HepG2 (cell line): Measurements from ENCODE around the gene EPN3. TPM values are rescaled to one million over a fixed set of nuclear protein-coding genes. Genes with fewer than 3 reads are reported as not detected.

Experiments used
- ATAC-seq: fragments of 200-7000 bp; cut with Tn5 transposase; 3 replicates; pipeline ENCODE4 v1.9.1; 2020; ENCODE audit warnings: mild to moderate bottlenecking, moderate library complexity
- Bru-seq: library from RNA; stranded (reverse); fragments of 400-500 nt; gene quantifications from one replicate; lab custom pipeline; 2021; lab: Mats Ljungman, UMichigan
- BruChase-seq, 2 experiments: library from RNA; stranded (reverse); fragments of 400-500 nt; gene quantifications; one replicate each; lab custom pipeline; 2021; lab: Mats Ljungman, UMichigan
- BruUV-seq: library from RNA; stranded (reverse); fragments of 400-500 nt; replicated peaks from 2 replicates; lab custom pipeline; 2021; lab: Mats Ljungman, UMichigan
- CTCF ChIA-PET: fragments of 300-600 bp; formaldehyde crosslinking; extraction: SDS; loops from one replicate; lab custom pipeline; 2021; ENCODE audit warnings: low total read pairs, inconsistent platforms, low intra/inter-chr PET ratio; lab: Yijun Ruan, JAX
- POLR2A ChIA-PET: fragments of 350-600 bp; sonication (Branson Sonifier 250); formaldehyde crosslinking; loops from one replicate; lab custom pipeline; 2020; ENCODE audit warnings: antibody characterized with exemption, inconsistent platforms; lab: Yijun Ruan, JAX
- DNase-seq: peaks from one replicate; pipeline ENCODE4 v3.0.0-alpha.2; 2015; ENCODE audit warnings: low spot score
- FAIRE-seq: peaks from 3 replicates; lab custom pipeline; 2011; peaks lifted over from hg19 to GRCh38; lab: Jason Lieb, UNC
- H2AFZ ChIP-seq: one replicate; pipeline ENCODE4 v1.6.1; 2011; ENCODE audit warnings: low read length, inconsistent platforms
- H3K27ac ChIP-seq: fragments of 300-600 bp; 3 replicates; pipeline ENCODE4 v1.8.0; 2011; ENCODE audit warnings: mixed run types, mild to moderate bottlenecking, mixed read lengths, low read length, inconsistent platforms; ENCODE audit not compliant: insufficient read depth; ENCODE audit errors: extremely low read length
- H3K27me3 ChIP-seq, 2 experiments: fragments of 200-600 bp in 1 of 2; 2 replicates in 1 of 2; 3 replicates in 1 of 2; pipeline versions ENCODE4 v1.6.0 to v1.8.0; 2011; ENCODE audit warnings: low read length in 2 of 2, mild to moderate bottlenecking in 2 of 2, moderate library complexity in 2 of 2, inconsistent platforms in 1 of 2; ENCODE audit not compliant: insufficient read depth in 2 of 2, control insufficient read depth in 1 of 2
- H3K36me3 ChIP-seq, 2 experiments: fragments of 200-600 bp in 1 of 2; replicated peaks in 1 of 2; 2 replicates in 1 of 2; 3 replicates in 1 of 2; pipeline versions ENCODE4 v1.5.1 to v1.8.0; 2011; ENCODE audit warnings: low read length in 2 of 2, inconsistent platforms in 1 of 2; ENCODE audit not compliant: insufficient read depth in 2 of 2, control insufficient read depth in 1 of 2
- H3K4me1 ChIP-seq: 2 replicates; pipeline ENCODE4 v1.5.1; 2012; ENCODE audit warnings: low read length, inconsistent platforms; ENCODE audit not compliant: insufficient read depth
- H3K4me2 ChIP-seq: 2 replicates; pipeline ENCODE4 v1.6.0; 2011; ENCODE audit warnings: low read depth, low read length, inconsistent platforms
- H3K4me3 ChIP-seq, 3 experiments: fragments of 200-600 bp in 1 of 3; sonication (generic), shearing (Covaris generic) in 1 of 3; replicated peaks in 1 of 3; 2 replicates each; pipeline ENCODE4 v1.5.1; 2011 to 2016; ENCODE audit warnings: low read length in 3 of 3, inconsistent platforms in 2 of 3, low read depth in 2 of 3, mild to moderate bottlenecking in 2 of 3, control low read depth in 1 of 3, mixed read lengths in 1 of 3; ENCODE audit not compliant: insufficient read depth in 1 of 3
- H3K79me2 ChIP-seq: one replicate; pipeline ENCODE4 v1.6.1; 2011; ENCODE audit warnings: low read length, inconsistent platforms; ENCODE audit not compliant: insufficient read depth
- H3K9ac ChIP-seq: 2 replicates; pipeline ENCODE4 v1.6.0; 2011; ENCODE audit warnings: mild to moderate bottlenecking, low read depth, low read length, inconsistent platforms; ENCODE audit not compliant: insufficient read depth
- H3K9me3 ChIP-seq: 2 replicates; pipeline ENCODE4 v1.5.1; 2012; ENCODE audit warnings: mild to moderate bottlenecking, low read length
- H4K20me1 ChIP-seq: 2 replicates; pipeline ENCODE4 v1.6.0; 2011; ENCODE audit warnings: inconsistent platforms, mild to moderate bottlenecking, low read length, moderate library complexity; ENCODE audit not compliant: insufficient read depth
- ARID4A ChIP-seq: sonication (generic); formaldehyde crosslinking; IDR thresholded peaks from 2 replicates; pipeline ENCODE4 v1.5.0; 2020; ENCODE audit warnings: mild to moderate bottlenecking, missing genetic modification reagents, borderline replicate concordance
- EED ChIP-seq: sonication (generic); formaldehyde crosslinking; IDR thresholded peaks from 2 replicates; pipeline ENCODE4 v1.5.0; 2020; ENCODE audit warnings: mild to moderate bottlenecking, missing genetic modification reagents
- ETV5 ChIP-seq: IDR thresholded peaks from 2 replicates; pipeline ENCODE4 v1.6.1; 2018; ENCODE audit warnings: missing biosample characterization, missing genetic modification reagents, inconsistent platforms, borderline replicate concordance
- GRHL1 ChIP-seq: sonication (generic); formaldehyde crosslinking; conservative IDR thresholded peaks from 2 replicates; pipeline ENCODE4 v1.8.0; 2022; ENCODE audit warnings: missing genetic modification reagents
- KMT2A ChIP-seq: sonication (generic); formaldehyde crosslinking; IDR thresholded peaks from 2 replicates; pipeline ENCODE4 v1.4.0; 2020; ENCODE audit warnings: missing genetic modification reagents
- PAX8 ChIP-seq: sonication (generic); formaldehyde crosslinking; IDR thresholded peaks from 2 replicates; pipeline ENCODE4 v1.8.0; 2022; ENCODE audit warnings: mild to moderate bottlenecking, missing genetic modification reagents, borderline replicate concordance
- SMARCC2 ChIP-seq: fragments of 450-650 bp; IDR thresholded peaks from 2 replicates; pipeline ENCODE4 v1.6.1; 2017; ENCODE audit warnings: antibody characterized with exemption, mild to moderate bottlenecking
- TEF ChIP-seq: sonication (generic); formaldehyde crosslinking; IDR thresholded peaks from 2 replicates; pipeline ENCODE4 v1.5.0; 2020; ENCODE audit warnings: missing genetic modification reagents
- ZBTB7B ChIP-seq: sonication (generic); formaldehyde crosslinking; IDR thresholded peaks from 2 replicates; pipeline ENCODE4 v1.4.0; 2020; ENCODE audit warnings: missing genetic modification reagents
- ZC3H4 ChIP-seq: sonication (generic); formaldehyde crosslinking; IDR thresholded peaks from 2 replicates; pipeline ENCODE4 v1.4.0; 2020; ENCODE audit warnings: missing genetic modification reagents, borderline replicate concordance
- ZNF343 ChIP-seq: sonication (generic); formaldehyde crosslinking; IDR thresholded peaks from 2 replicates; pipeline ENCODE4 v1.4.0; 2020; ENCODE audit warnings: mild to moderate bottlenecking, missing genetic modification reagents
- ZNF703 ChIP-seq: sonication (generic); formaldehyde crosslinking; IDR thresholded peaks from 2 replicates; pipeline ENCODE4 v1.5.1; 2020; ENCODE audit warnings: missing genetic modification reagents, mild to moderate bottlenecking, moderate library complexity, borderline replicate concordance
- WGBS: methylation state at CpG from one replicate; pipeline ENCODE4 v1.1.6; 2017; ENCODE audit warnings: low lambda C conversion rate; 5-methylcytosine and 5-hydroxymethylcytosine counted together
- in situ Hi-C: cut with HindIII; loops from 2 replicates; pipeline ENCODE4 v1.10.0; 2017; ENCODE audit warnings: low pct_unique_long_range_greater_than_20kb; ENCODE audit not compliant: extremely low pct_ligation_motif_present
- intact Hi-C: fragments of 100-400 bp; cut with micrococcal nuclease; formaldehyde crosslinking; loops from one replicate; pipeline ENCODE4 v1.10.0; 2022; ENCODE audit not compliant: unreplicated experiment
- long read RNA-seq, 2 experiments: library from RNA in 1 of 2; library from polyadenylated mRNA in 1 of 2; stranded (forward) in 1 of 2; unstranded in 1 of 2; transcript quantifications; one replicate each; pipeline ENCODE4 v2.0.0, GENCODE V29; 2019 to 2022
- polyA minus RNA-seq, 3 experiments: library from RNA; depleted of rRNA, polyadenylated mRNA; stranded (reverse); fragments of >200 nt; gene quantifications; 2 replicates each; pipeline ENCODE4 v1.2.3, GENCODE V29; 2011; ENCODE audit warnings: low replicate concordance in 1 of 3
- polyA plus RNA-seq, 8 experiments: library from polyadenylated mRNA; depleted of rRNA in 3 of 8; stranded (reverse) in 7 of 8; unstranded in 1 of 8; fragments of >200 nt; fragmentation: Illumina TruSeq in 4 of 8; extraction: Trizol in 4 of 8; gene quantifications; 2 replicates each; pipeline versions ENCODE4 v1.2.1 to v1.2.3, GENCODE V29; 2011 to 2016; ENCODE audit warnings: low read depth in 4 of 8, missing spikeins in 1 of 8, mixed read lengths in 1 of 8; ENCODE audit not compliant: insufficient read depth in 1 of 8
- total RNA-seq, 5 experiments: library from RNA; depleted of rRNA; stranded (reverse); fragments of >200 nt; fragmentation: Illumina TruSeq; extraction: Trizol; gene quantifications; 2 replicates each; pipeline ENCODE4 v1.2.3, GENCODE V29; 2016; ENCODE audit warnings: low read depth in 1 of 5

Gene EPN3
- total RNA-seq (2016; rRNA removed; fragmentation: Illumina TruSeq; extraction: Trizol), result 0.41 and 0.95 TPM in 2 replicates
- 0.88 and 1.1 TPM in 2 replicates for total RNA-seq (2016; cell fraction: cytosol; rRNA removed; fragmentation: Illumina TruSeq; extraction: Trizol; ENCODE audit: low read depth)
- total RNA-seq (2016; cell fraction: insoluble cytoplasmic fraction; rRNA removed; fragmentation: Illumina TruSeq; extraction: Trizol), result 0.54 and 0.71 TPM in 2 replicates
- 0.90 and 1.3 TPM in 2 replicates for total RNA-seq (2016; cell fraction: membrane; rRNA removed; fragmentation: Illumina TruSeq; extraction: Trizol)
- total RNA-seq (2016; cell fraction: nucleus; rRNA removed; fragmentation: Illumina TruSeq; extraction: Trizol), result 1.1 and 1.6 TPM in 2 replicates
- polyA plus RNA-seq (2011; rRNA removed), result 0.05 and 0.11 TPM in 2 replicates
- polyA plus RNA-seq (2011; cell fraction: cytosol; rRNA removed), result 0.04 and 0.09 TPM in 2 replicates
- polyA plus RNA-seq (2011; cell fraction: nucleus; rRNA removed), result 0.23 and 0.35 TPM in 2 replicates
- polyA plus RNA-seq (2012), result 0.09 and 0.15 TPM in 2 replicates
- 0.40 and 0.55 TPM in 2 replicates for polyA plus RNA-seq (2016; cell fraction: cytosol; fragmentation: Illumina TruSeq; extraction: Trizol; ENCODE audit: low read depth)
- 1.2 and 1.4 TPM in 2 replicates for polyA plus RNA-seq (2016; cell fraction: insoluble cytoplasmic fraction; fragmentation: Illumina TruSeq; extraction: Trizol; ENCODE audit: low read depth)
- 0.73 and 0.91 TPM in 2 replicates for polyA plus RNA-seq (2016; cell fraction: membrane; fragmentation: Illumina TruSeq; extraction: Trizol; ENCODE audit: low read depth)
- polyA plus RNA-seq (2016; cell fraction: nucleus; fragmentation: Illumina TruSeq; extraction: Trizol; ENCODE audit: insufficient read depth, low read depth), result 1.2 and 1.7 TPM in 2 replicates
- polyA minus RNA-seq (2011; rRNA and poly(A)+ RNA removed; ENCODE audit: low replicate concordance), result 0.35 and 1.4 TPM in 2 replicates
- polyA minus RNA-seq (2011; cell fraction: cytosol; rRNA and poly(A)+ RNA removed), result 0.20 and 0.53 TPM in 2 replicates
- polyA minus RNA-seq (2011; cell fraction: nucleus; rRNA and poly(A)+ RNA removed), result 1.1 and 3.2 TPM in 2 replicates
- percentile 38 among the genes with signal in this experiment for Bru-seq, nascent RNA
- BruChase-seq, experiment 1, labeled RNA remaining after a 6-hour chase, result percentile 21 among the genes with signal in this experiment
- BruChase-seq, experiment 2, labeled RNA remaining after a 2-hour chase, result percentile 27 among the genes with signal in this experiment
- long read RNA-seq, experiment 1, result 0 reads
- long read RNA-seq, experiment 2, partial matches to known transcripts, result 4 of 4 reads
- long read RNA-seq, experiment 2, other reads (novel, unspliced or antisense), result 0 of 4 reads

- Histone ChIP-seq H3K36me3 (no peaks in the 10 kb centered on the region), H2AFZ (no peak within 1 kb of the TSS), H4K20me1 (no peaks in the 10 kb centered on the region), H3K9ac (peak within 1 kb of the TSS; percentile 13; the same call in 1 of the 2 replicates), H3K4me3 (peak within 1 kb of the TSS; percentile 19 to 64 (median 32); a peak in 5 of 6 replicates), H3K9me3 (no peaks in the 10 kb centered on the region), H3K4me1 (peaks cover 61% of the 10 kb centered on the region), H3K4me2 (peak within 1 kb of the TSS; percentile 71), H3K27me3 (peaks cover 5 to 43% of the 10 kb centered on the region in 2 experiments; a peak in 4 of 5 replicates), H3K79me2 (no peaks in the 10 kb centered on the region), H3K27ac (no peak within 1 kb of the TSS)
- DNase-seq (no peak), ATAC-seq (peak; percentile 57), FAIRE-seq (no peak)
- POLR2A ChIA-PET, result interaction anchor here (1.2 to 3.8 kb wide), 3 partner anchors 9 to 136 kb away, joined by 4 to 40 read pairs (median 14); partner anchors contain the start of gene LRRC59
- in situ Hi-C loops (no loop called here), intact Hi-C loops (no loop called here)
- CTCF ChIA-PET, result no interaction called here
- BruUV-seq, result no TSS peak
- under 1% methylated on average over 11 of the region's 21 CpGs for WGBS
- TF ChIP-seq TEF (CRISPR knock-in tag), result no peak
- no peak for TF ChIP-seq ZC3H4
- peak; percentile 54; the same call in 1 of the 2 replicates for TF ChIP-seq ZBTB7B (CRISPR knock-in tag)
- TF ChIP-seq PAX8, result no peak
- TF ChIP-seq GRHL1 (CRISPR knock-in tag), result no peak
- TF ChIP-seq ARID4A (CRISPR knock-in tag), result peak; percentile 31; the same call in 1 of the 2 replicates
- no peak for TF ChIP-seq ZNF343 (CRISPR knock-in tag)
- no peak for TF ChIP-seq EED
- no peak for TF ChIP-seq KMT2A (CRISPR knock-in tag)
- TF ChIP-seq ETV5 (CRISPR knock-in tag), result no peak
- no peak for TF ChIP-seq ZNF703 (CRISPR knock-in tag)
- no peak for TF ChIP-seq SMARCC2
Observed at GRCh38 chr17:50532452-50533024, at the start of gene EPN3. Gene EPN3, plus strand, starts transcription at chr17:50532735. Its CDS starts 3,822 bp downstream, at chr17:50536557.
